GM19452 (cell line): ENCODE data around the gene SEMA4B.
A peak's percentile ranks its signal among the peaks of the same experiment; 100 is the strongest.

ENCODE experiments used
- ATAC-seq: cut with Tn5 transposase; IDR thresholded peaks from one replicate; pipeline ENCODE4 v1.9.1; 2021; ENCODE audit not compliant: unreplicated experiment

SEMA4B gene

GRCh38 chr15:90203922-90204321, 2.8 kb downstream of the SEMA4B start:
- ATAC-seq = no peak

GRCh38 chr15:90205050-90205848, 4.1 kb downstream of the SEMA4B start:
- no peak for ATAC-seq

- ATAC-seq = no peak
Measured at GRCh38 chr15:90205886-90206285, 4.8 kb downstream of the SEMA4B start.

GRCh38 chr15:90207252-90207651, 6.1 kb downstream of the SEMA4B start:
- ATAC-seq = no peak

DNA sequence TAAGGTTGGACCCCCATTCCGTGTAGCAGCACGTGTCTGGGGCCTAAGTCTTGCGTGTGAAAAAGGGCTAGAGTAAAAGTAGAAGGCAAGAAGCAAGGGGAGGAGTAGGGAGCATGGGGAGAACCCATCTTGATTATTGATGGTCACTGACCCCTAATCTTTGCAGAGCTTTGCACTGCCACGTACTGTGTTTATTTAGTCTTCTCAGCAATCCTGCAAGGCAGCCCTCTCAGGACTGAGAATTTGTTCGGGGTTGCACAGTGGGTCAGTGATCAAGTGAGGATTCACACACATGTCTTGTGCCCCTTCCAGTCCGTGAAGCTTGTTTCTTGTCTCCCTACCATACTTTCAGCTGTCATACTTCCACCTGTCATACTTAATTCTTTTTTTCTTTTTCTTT, 7.2 kb downstream of the SEMA4B start:
- ATAC-seq = no peak

DNA sequence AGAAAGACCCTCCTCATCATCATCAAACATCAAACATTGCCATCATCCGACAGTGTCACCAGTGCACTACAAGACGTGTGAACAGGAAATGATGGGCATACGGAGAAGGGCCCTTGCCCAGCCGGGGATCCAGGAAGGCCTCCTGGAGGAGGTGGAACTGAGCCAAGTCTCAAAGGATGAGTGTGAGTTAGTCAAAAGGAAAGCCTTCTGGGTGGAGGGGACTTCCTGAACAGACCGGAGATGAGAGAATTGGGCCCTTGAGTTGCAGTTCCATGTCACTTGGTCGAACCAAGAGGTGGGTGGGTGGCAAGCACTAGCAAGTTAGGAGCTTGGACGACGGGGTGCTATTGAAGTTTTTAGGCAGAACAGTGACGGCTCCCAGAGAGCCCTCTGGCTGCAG, 8.5 kb downstream of the SEMA4B start:
- peak; percentile 50 for ATAC-seq

DNA sequence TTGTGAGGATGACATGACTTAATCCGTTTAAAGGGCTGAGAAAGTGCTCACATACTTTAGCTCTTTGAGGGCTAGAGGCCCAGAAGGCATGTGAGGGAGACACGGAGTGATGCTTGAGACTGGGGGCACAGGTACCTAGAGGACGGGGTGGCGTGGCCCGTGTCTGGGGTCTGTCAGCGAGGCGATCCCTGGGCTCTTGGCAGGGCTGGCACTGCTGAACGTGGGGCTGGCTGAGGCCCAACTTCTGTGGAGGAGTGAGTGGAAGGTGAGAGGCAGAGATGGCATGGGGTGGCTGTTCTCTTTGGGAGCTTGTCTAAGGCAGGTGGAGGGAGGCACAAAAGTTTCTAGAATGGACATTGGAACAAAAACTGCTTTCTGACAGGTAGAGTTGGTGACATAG, 9.5 kb downstream of the SEMA4B start:
- ATAC-seq = no peak

- ATAC-seq = no peak
Measured at GRCh38 chr15:90211009-90211408, 9.9 kb downstream of the SEMA4B start.

DNA sequence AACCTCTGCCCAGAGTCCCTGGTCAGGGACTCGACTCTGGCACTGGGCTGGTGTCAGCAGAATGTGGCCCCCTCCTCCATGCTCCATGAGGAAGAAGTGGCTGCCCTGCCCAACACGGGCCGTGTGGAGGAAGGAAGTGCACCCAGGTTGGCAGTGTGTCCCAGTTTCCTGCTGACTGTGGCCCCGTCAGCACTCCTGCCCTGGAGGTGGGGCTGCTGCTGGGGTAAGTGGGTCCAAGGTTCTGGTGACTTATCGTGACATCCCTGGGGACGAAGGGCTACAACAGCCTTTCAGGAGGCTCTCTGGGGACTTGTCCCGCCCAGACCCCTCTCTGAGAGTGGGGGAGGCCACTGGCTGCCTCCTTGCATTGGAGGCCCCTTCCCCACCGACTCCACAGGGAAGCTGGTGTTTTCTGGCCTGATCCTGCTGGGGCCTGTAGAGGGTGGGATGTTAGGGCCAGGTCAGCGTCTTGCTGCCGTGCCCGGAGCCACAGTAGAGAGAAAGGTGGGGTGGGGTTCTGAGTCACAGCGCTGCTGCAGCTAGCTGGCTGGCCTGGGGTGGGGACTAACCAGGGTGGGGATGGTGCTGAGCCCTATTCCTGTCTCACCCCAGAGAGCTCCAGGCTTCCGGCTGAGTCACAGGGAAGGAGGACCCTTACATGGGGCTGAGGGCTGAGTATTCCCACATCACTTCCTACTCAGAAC, 10.5 kb downstream of the SEMA4B start:
- ATAC-seq = no peak

DNA sequence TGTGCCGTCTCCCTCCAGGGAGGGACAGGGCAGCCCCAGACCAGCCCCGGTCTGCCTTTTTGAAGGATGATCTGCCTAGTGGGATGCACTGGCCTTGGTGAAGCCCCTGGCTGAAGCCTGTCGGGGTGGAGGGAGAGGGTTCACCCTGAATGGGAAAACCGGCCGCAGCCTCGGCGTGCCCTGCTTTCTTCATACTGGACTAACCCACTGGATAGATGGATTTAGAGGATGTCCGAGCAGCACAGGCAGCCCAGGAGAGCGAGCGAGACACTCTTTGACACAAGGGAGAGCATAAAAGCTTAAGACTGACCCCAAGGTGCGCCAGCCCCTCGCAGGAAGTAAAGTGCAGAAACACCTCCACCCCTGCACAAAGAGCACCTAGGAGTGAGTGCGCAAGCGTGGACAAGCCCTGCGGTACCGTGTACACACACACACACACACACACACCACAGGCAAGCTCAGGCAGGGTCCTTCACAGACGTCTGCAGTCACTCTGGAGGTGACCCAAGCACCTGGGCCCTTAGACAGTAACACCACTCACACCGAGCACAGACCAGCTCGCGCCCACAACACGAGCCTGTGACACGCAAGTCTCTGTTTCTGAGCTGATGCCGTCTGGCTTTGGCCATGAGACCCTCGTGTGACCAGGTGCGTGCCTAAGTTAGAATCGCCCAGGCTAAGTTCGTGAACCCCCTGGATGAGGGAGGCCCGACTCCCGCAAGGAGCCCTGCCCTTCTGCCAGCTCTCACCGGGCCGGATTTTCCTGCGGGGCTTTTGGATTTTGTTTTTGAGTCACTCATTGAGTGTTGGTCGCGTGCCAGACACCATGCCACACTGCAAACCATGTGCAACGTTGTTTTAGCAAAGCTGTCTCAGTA, 11.3 kb downstream of the SEMA4B start:
- ATAC-seq = no peak

DNA sequence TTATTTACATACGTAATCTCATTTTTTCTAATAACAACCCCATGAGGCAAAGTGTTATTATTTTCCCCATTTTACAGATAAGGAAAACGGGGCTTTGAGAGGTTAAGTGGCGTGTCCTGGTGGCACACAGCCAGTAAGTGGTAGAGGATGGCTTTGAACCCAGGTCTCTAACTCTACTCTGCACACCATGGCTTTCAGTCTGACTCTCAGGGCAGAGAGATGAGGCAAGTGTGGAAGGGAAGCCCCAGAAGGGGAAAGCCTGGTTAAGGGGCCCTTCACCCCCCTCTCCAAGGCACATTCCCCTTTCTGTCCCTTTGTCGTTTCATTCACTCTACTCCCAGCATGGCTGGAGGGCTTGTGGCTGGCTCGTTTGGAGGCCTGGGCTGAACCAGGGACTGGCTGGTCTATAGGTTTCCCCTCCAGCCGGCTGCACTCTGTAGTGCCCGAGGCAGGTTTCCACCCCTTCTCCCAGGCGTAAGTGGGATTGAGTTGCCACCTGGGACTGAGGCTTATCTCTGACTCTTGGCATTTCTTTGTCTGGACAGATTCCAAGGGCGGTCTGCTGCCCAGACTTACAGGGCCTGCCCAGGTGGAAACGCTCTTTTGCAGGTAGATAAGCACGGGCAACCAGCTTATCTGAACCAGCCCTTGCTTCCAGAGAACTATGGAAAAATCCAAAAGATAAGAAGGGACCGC, 12.1 kb downstream of the SEMA4B start:
- ATAC-seq = no peak

DNA sequence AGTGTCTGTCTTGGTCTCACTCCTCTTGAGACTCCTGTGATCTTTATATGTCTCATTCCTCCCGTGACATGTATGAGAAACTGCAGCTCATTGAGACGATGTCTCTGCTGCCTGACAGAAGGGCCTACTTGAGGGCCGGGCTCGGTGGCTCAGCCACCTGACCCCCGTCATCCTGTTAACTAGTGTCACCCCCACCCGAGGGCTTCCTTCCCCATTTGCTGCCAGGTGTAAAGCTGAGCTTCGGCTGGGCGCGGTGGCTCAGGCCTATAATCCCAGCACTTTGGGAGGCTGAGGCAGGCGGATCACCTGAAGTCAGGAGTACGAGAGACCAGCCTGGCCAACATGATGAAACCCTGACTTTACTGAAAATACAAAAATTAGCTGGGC, 12.7 kb downstream of the SEMA4B start:
- ATAC-seq = no peak

- ATAC-seq = no peak
Measured at GRCh38 chr15:90214553-90215196, 13.5 kb downstream of the SEMA4B start.

- no peak for ATAC-seq
Measured at GRCh38 chr15:90217671-90218394, 16.7 kb downstream of the SEMA4B start.

DNA sequence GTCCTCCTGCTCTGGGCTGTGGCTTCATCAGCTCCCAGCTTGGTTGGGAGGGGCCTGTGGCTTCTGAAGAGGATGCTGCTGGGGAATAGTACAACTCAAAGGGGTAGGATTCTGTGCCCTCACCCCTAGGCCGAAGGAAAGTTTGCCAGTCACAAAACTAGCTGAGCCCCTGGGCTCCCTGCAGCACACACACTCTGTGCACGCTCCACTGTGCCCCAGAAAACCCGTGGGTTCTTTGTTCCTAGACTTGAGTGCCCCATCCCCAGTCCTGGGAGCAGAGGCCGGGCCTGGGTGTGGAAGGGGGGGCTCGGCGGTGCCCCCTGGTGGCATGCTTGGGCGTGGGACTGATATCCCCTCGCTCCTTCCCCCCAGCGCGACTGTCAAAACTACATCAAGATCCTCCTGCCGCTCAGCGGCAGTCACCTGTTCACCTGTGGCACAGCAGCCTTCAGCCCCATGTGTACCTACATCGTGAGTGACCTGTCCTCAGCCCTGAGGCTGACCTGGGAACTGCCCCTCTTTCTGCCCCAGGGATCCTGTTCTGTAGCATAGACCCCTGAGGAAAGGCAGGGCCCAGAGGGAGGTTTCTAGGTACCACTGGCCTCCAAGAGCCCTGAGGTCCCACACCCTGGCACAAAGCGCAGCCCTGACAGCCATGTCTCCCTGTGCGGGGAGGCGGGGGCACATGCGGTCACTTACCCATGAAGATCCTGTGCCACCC, 18.5 kb downstream of the SEMA4B start:
- ATAC-seq = no peak

GRCh38 chr15:90221246-90221900, 20.2 kb downstream of the SEMA4B start:
- no peak for ATAC-seq

- ATAC-seq = no peak
Measured at GRCh38 chr15:90222547-90222946, 21.4 kb downstream of the SEMA4B start.

GRCh38 chr15:90223441-90224165, 22.5 kb downstream of the SEMA4B start:
- no peak for ATAC-seq
